Stimulated activated CD8-positive, alpha-beta memory T cell treated with anti-CD3 and anti-CD28 coated beads, Interleukin-4, amount 100 ng/mL, for 24 hours (primary cell): ENCODE measurements around the gene RUVBL2.

ENCODE experiments used
- DNase-seq: peaks from one replicate; pipeline ENCODE4 v3.0.0-alpha.2; 2020; ENCODE audit warnings: low read depth

RUVBL2 gene

GRCh38 chr19:48989701-48990291 is 3.9 kb upstream of the RUVBL2 start:
- no peak for DNase-seq

- no peak for DNase-seq
These were observed 3.3 kb upstream of the RUVBL2 start for GRCh38 chr19:48990400-48990799.

- DNase-seq = no peak
These were observed 2.6 kb upstream of the RUVBL2 start for GRCh38 chr19:48991011-48991609.

GRCh38 chr19:48991873-48992580 is 1.7 kb upstream of the RUVBL2 start:
- DNase-seq = no peak

- no peak for DNase-seq
These were observed 1.0 kb upstream of the RUVBL2 start for GRCh38 chr19:48992581-48993174.

GRCh38 chr19:48994035-48994386 is 324 bp downstream of the RUVBL2 start:
- no peak for DNase-seq

GRCh38 chr19:48997972-48998371 is 4.3 kb downstream of the RUVBL2 start:
- peak; percentile 40 for DNase-seq

- peak; percentile 62 for DNase-seq
These were observed 6.0 kb downstream of the RUVBL2 start for GRCh38 chr19:48999481-49000325.

- no peak for DNase-seq
These were observed 10.4 kb downstream of the RUVBL2 start for GRCh38 chr19:49004133-49004532.

GRCh38 chr19:49004964-49005614 is 11.4 kb downstream of the RUVBL2 start:
- no peak for DNase-seq

- DNase-seq = no peak
These were observed 13.2 kb downstream of the RUVBL2 start for GRCh38 chr19:49006905-49007304.

- no peak for DNase-seq
These were observed 16.1 kb downstream of the RUVBL2 start for GRCh38 chr19:49009828-49010227.

- no peak for DNase-seq
These were observed 16.8 kb downstream of the RUVBL2 start for GRCh38 chr19:49010453-49010852.

GRCh38 chr19:49011194-49011593 is 17.5 kb downstream of the RUVBL2 start:
- no peak for DNase-seq

GRCh38 chr19:49014123-49014869 is 20.6 kb downstream of the RUVBL2 start:
- no peak for DNase-seq

GRCh38 chr19:49014870-49015255 is 21.2 kb downstream of the RUVBL2 start:
- DNase-seq = no peak

- DNase-seq = no peak
These were observed 22.6 kb downstream of the RUVBL2 start for GRCh38 chr19:49016067-49016839.

GRCh38 chr19:49017041-49017665 is 23.5 kb downstream of the RUVBL2 start, which contains the start of gene LHB:
TSS of gene LHB (minus strand) at chr19:49017091. CDS start at chr19:49017081, 10 bp downstream.
- no peak for DNase-seq

GRCh38 chr19:49017666-49018351 is 24.1 kb downstream of the RUVBL2 start:
- DNase-seq = peak; percentile 52
